ENCODE data around the gene NOL12.
A peak's percentile ranks its signal among the peaks of the same experiment; 100 is the strongest.
"Not testable (repeated sequence)": the region's sequence is repeated elsewhere in the genome, so short reads cannot be mapped to it uniquely, and the experiment has no call there.

NOL12 gene

GRCh38 chr22:37686002-37686982 is at the start of gene NOL12:
NOL12 (plus strand) TSS chr22:37686343; CDS start chr22:37686393, 50 bp downstream.
- DNase-seq, result peak; percentile 92

DNA sequence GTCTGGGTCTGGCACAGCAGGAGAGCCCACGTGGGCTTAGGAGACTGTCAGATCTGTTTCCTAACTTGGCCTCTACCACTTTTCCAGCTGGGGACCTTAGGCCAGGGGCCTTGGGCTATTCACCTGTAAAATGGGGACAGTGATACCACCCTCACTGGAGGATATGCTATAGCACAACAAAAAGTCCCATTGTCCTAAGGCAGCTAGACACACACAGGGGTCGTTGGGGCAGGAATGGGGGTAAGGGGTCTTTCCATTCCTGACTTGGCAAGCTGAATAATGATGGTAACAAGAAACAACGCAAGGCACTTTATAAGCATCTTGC is 49.2 kb upstream of the NOL12 start:
- DNase-seq, result no peak

GRCh38 chr22:37638391-37639069 is 47.6 kb upstream of the NOL12 start:
- DNase-seq, result peak; percentile 78

DNA sequence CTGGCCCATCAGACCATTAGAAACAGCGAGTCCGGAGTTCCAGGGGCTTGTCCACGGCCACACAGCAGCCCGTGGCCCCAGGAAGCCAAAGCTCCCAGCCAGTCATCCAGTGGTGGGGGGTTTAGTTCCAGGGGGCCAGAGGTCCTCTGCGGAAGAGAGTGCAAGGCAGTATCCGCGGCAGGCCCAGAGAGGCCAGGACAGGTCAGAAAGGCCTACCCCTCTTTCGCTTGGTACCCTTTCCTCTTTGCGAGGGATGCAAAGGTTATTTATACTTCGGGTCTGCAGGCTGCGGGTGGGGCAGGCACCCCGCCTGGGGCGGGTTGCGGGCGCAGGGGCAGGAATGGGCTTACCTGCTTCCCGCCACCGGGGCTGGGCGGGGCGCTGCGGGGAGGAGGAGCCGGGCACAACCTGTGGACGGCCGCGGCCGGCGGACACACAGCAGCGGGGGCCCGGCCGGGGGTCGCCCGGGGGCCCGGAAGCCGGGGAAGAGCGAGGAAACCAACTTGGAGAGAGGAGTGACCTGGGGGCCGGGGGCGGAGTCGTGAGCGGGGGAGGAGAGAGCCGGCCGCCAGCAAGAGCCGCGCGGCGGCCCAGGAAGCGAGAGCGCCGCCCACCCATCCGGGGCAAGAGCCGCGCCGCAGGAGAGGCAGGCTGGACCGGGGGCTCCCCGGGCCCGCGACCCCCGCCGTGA is 46.9 kb upstream of the NOL12 start, which contains the start of gene SH3BP1:
SH3BP1 (plus strand) TSS at position 600 of the 691 bp plus-strand sequence. CDS start 119 bp downstream, outside the sequence.
- peak; percentile 86 for DNase-seq

DNA sequence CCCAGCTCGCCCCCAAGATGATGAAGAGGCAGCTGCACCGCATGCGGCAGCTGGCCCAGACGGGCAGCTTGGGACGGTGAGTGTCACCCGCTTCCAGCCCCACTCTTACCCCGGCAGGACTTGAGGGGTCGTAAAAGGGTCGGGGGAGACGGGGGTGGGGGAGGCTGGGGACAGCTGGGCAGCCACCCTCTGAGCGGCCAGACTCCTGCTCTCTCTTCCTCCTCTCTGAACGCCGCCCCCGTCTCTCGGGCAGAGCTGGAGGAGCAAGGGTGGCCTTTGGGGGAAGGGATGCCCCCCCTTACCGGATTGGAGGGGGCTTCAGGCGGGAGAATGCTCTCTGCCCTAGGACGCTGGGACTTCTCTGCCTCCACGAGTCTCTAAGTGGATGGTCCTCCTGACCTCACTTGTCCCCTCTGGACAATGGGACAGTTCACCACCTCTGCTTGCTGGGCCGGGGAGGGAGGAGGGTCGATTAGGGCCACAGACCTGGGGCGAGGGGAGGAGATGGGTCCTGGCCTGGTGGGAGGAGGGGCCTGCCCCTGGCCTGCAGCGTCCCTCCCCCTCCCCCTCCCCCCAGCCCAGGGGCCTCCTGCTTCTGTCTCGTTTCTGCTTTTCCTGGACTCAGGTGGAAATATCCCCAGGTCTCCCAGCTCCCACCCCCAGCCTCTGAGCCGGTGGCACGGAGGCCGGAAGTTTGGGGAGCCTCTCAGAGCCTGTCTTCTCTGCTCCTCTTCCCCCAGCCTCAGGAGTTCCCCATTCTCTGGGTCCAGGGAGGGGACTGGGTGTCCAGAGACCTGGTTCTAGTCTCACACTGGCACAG is 46.2 kb upstream of the NOL12 start:
- peak; percentile 76 for DNase-seq

- DNase-seq, result peak; percentile 69
Observed at GRCh38 chr22:37640591-37641560, 45.3 kb upstream of the NOL12 start.

GRCh38 chr22:37641561-37641949 is 44.6 kb upstream of the NOL12 start:
- DNase-seq, result no peak

- DNase-seq, result peak; percentile 95
Observed at GRCh38 chr22:37643225-37643847, 42.8 kb upstream of the NOL12 start.

- no peak for DNase-seq
Observed at GRCh38 chr22:37647317-37647716, 38.8 kb upstream of the NOL12 start.

GRCh38 chr22:37647928-37648327 is 38.2 kb upstream of the NOL12 start:
- no peak for DNase-seq

DNA sequence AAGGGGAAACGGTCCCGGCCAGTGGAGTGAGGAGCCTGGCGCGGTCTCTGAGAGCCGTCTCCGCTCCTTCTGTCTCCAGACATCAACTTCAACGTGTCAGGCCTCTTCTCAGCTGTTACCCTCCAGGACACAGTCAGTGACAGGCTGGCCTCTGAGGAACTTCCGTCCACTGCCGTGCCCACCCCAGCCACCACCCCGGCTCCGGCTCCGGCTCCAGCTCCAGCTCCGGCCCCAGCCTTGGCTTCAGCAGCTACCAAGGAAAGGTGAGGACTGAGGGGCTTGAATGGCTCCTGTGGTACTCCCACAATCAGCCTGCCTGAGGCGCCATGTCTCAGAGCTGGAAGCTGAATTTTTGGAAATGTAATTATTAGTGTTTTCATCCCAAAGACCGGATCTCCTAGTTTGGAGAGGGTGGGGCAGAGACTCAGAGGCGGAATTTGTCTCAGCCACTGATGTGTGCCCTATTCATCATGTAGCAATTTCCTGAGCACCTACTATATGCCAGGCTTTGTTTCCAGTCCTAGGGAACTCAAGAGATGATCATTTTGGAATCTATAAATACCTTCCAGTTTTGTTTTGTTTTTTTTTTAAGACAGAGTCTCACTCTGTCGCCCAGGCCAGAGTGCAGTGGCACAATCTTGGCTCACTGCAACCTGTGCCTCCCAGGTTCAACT is 35.5 kb upstream of the NOL12 start:
- no peak for DNase-seq

GRCh38 chr22:37654563-37655251 is 31.4 kb upstream of the NOL12 start:
- DNase-seq, result no peak

GRCh38 chr22:37655252-37655563 is 30.9 kb upstream of the NOL12 start:
- no peak for DNase-seq

- not testable (repeated sequence) for DNase-seq
Observed at GRCh38 chr22:37656583-37656982, 29.6 kb upstream of the NOL12 start.

GRCh38 chr22:37657590-37658132 is 28.5 kb upstream of the NOL12 start:
- no peak for DNase-seq

- DNase-seq, result peak; percentile 99
Observed at GRCh38 chr22:37658133-37659065, 27.7 kb upstream of the NOL12 start, which contains the start of gene PDXP. PDXP (plus strand) TSS chr22:37658723; CDS start chr22:37658783, 60 bp downstream.

- peak; percentile 75 for DNase-seq
Observed at GRCh38 chr22:37659066-37659896, 26.9 kb upstream of the NOL12 start.

All from activated effector memory CD4-positive, alpha-beta T cell treated with anti-CD3 and anti-CD28 coated beads, Interleukin-2, amount 50 U/mL, for 16 hours (primary cell).